ENCODE measurements around the gene EXOC7.
A peak's percentile ranks its signal among the peaks of the same experiment; 100 is the strongest.

Gene EXOC7

DNA sequence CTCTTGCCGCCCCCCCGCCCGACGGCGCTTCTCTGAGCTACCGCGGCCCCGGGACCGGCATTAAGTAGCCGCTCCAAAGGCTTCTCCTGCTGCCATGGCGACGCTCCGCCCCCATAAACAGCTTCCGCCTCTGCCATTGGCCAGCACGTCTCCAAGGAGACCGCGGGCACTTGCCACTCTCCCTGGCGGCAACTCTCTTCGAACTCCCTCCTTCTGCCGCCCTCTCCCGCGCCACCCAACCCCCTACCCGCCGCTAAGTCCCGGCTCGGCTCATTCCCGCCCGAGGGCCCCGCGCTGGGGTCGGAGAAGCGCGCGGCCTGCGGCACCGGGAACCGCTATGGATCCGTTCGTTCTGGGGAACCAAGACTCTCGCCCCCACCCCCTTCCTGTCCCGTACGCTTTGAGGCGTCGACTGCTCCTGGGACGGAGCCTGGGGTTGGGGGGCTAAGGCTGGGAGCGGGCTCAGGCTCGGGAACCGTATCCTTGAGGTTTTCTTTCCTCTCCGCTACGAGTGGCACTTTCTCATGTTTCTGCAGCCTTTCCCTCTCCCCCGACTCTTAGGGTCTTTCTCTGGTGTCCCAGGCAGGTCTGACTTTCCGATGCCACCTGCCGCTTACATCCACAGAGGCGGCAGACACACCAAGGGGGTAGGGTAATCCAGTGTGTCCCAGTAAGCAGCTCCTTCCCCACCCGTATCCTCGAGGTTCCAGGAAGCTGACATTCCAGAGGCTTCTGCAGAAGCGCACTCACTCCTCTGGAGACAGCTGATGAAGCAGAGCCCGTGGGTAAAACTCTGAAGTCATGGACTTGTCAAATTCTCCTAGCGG is 37.8 kb upstream of the EXOC7 start, which contains the start of gene FOXJ1:
TSS of gene FOXJ1 (minus strand) at position 34 of the 827 bp plus-strand sequence. CDS start 850 bp downstream, outside the sequence.
- no peak for TF ChIP-seq CTCF (conservative IDR thresholded peaks at IDR 0.05; ENCODE audit: low read depth, low read length)
- peak; percentile 64 for DNase-seq (ENCODE audit: low read depth)
- peak within 1 kb of the TSS; percentile 48 for H3K4me3 ChIP-seq (ENCODE audit: low read length)

- no peak for DNase-seq (ENCODE audit: low read depth)
- TF ChIP-seq CTCF (conservative IDR thresholded peaks at IDR 0.05; ENCODE audit: low read depth, low read length) = no peak
- peak overlapping the region; percentile 12 for H3K4me3 ChIP-seq (ENCODE audit: low read length)
Observed at GRCh38 chr17:76140661-76141211, 37.1 kb upstream of the EXOC7 start.

DNA sequence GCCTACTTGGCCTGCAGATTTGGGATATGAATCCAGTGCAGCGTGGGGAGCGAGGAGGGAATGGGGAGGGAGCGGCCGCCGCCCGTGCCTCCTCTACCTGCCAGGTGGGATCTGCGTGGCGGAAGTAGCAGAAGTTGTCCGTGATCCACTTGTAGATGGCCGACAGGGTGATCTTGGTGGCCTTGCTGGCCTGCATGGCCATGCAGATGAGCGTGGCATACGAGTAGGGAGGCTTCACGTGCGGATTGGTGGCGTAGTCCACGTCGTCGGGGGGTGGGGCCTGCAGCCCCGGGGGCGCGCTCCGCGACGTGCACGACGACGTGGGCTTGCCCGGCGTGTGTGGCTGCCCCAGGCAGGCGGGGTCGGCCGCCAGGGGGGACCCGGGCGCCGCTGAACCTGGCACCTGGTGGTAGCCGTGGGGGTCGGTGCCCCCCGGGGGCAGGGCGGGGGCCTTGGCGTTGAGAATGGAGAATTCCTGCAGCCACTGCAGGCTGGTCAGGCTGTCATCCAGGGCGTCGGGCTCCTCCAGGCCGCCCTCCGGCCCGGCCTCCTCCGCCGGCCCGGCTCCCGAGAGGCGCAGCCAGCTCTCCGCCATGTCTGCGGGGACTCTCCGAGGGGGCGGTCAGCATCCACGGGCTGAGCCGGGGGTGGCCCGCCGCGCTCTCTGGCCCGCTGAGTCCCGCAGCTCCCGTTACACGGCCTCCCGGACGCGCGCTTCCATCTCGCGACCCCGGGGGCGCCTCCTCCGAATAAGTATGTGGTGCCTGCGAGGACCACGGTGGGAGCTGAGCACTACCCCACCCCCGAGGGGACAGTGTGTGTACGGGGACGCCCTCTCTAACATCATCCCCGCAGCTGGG is 36.4 kb upstream of the EXOC7 start:
- TF ChIP-seq CTCF (conservative IDR thresholded peaks at IDR 0.05; ENCODE audit: low read depth, low read length) = no peak
- no peak for DNase-seq (ENCODE audit: low read depth)
- no peak overlapping the region for H3K4me3 ChIP-seq (ENCODE audit: low read length)

DNA sequence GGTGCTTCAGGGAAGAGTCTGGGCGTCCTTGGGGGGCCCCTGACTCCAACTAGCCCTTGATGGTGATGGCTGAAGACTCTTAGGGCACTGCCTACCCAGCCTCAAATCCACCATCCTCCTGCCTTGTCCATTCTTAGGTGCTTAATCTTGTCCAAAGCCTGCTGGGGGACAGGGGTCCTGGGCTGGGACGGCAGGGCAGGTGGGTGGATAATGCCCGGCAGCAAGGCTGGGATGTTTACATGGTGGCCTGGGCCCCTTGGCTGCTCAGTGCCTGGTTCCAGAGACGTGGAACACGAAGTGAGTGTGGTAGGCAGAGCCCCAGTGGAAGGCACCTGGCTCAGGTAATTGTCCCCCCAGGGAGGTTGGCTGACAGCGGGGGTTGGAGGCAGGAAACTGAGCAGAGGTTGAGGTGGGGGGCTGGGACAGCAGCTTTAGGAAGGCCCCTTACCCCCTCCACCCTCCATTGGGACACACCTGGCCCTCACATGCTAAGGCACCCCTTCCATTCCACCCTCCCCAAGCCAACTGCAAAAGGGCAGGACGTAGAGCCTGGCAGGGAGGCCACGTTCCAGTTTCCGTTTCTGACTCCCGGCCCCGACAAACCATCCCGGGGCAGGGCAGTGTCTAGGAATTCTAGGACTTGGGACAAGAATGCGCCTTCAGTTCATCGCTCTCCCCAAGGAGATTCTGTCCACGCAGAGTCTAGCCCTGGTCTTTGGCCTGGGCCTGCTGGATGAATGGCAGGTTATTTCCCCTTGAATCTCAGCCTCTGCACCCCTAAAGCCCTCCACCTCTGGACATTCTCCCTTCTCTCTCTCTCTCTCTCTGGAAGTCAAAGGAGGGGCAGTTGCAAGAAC is 35.5 kb upstream of the EXOC7 start:
- DNase-seq (ENCODE audit: low read depth) = no peak
- no peak overlapping the region for H3K4me3 ChIP-seq (ENCODE audit: low read length)
- no peak for TF ChIP-seq CTCF (conservative IDR thresholded peaks at IDR 0.05; ENCODE audit: low read depth, low read length)

DNA sequence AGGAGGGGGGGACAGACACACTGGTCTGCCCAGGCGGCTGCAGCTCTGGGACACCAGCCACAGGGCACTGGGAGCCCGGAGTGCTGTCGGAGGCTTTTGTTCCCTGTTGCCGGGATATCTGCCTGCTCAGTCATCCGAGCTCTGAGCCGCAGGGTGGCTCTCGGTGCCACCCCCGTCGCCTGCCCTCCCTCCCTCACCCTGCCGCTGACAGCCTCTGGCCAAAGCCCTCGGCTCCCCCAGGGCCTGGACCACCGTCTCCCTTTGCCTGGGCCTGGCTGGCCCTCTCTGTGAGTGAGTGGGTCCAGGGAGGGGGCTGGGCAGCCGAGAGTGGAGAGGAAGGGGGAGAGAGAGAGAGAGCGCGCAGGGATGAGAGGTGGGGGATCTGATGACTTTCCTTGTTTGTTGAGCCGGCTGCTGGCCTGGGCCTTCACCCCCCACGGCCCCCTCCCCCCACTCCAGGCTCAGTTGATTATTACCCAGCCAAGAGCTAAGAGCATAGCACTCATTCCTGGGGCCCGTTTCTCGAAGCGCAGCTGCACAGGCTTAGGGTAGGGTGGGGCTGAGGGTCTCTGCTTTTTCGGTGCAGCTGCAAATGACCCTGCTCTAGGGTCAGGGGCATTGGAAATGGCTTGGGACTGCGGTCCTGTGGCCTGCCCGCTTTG is 34.8 kb upstream of the EXOC7 start:
- DNase-seq (ENCODE audit: low read depth) = no peak
- no peak for TF ChIP-seq CTCF (conservative IDR thresholded peaks at IDR 0.05; ENCODE audit: low read depth, low read length)
- H3K4me3 ChIP-seq (ENCODE audit: low read length) = no peak overlapping the region
